Effector memory CD8-positive, alpha-beta T cell (primary cell): ENCODE results near the gene PDLIM5.

Experiments
- ATAC-seq: fragments of 150-1000 bp; cut with Tn5 transposase; replicated peaks from 2 replicates; pipeline ENCODE4 v1.10.0; 2021; ENCODE audit warnings: mild to moderate bottlenecking, moderate library complexity
- DNase-seq, 3 experiments: peaks; one replicate each; pipeline ENCODE4 v3.0.0; 2021
- H3K27ac Mint-ChIP-seq, 2 donors: one replicate each; pipeline ENCODE4 v1.8.0; 2022; ENCODE audit warnings: mild to moderate bottlenecking in 2 of 2, mixed read lengths in 2 of 2, moderate library complexity in 2 of 2
- H3K27me3 Mint-ChIP-seq, 2 donors: one replicate each; pipeline ENCODE4 v1.8.0; 2022; ENCODE audit warnings: mixed read lengths in 2 of 2
- H3K36me3 Mint-ChIP-seq: one replicate; pipeline ENCODE4 v1.8.0; 2022; ENCODE audit warnings: mild to moderate bottlenecking, moderate library complexity, mixed read lengths; ENCODE audit not compliant: insufficient read depth
- H3K4me1 Mint-ChIP-seq, 2 donors: one replicate each; pipeline ENCODE4 v1.8.0; 2022; ENCODE audit warnings: low read depth in 2 of 2, mixed read lengths in 2 of 2
- H3K4me3 Mint-ChIP-seq, 2 donors: one replicate each; pipeline ENCODE4 v1.8.0; 2022; ENCODE audit warnings: mild to moderate bottlenecking in 2 of 2, mixed read lengths in 2 of 2, moderate library complexity in 2 of 2
- H3K9me3 Mint-ChIP-seq, 2 donors: one replicate each; pipeline ENCODE4 v1.8.0; 2022; ENCODE audit warnings: mixed read lengths in 2 of 2

Gene PDLIM5

GRCh38 chr4:94413085-94413840 lies 38.5 kb upstream of the PDLIM5 start:
- Mint-ChIP-seq H3K4me3 (no peak overlapping the region), H3K27me3 (peaks cover 55 to 76% of the 10 kb centered on the region in 2 donors), H3K27ac (no peak overlapping the region), H3K9me3 (no peaks in the 10 kb centered on the region), H3K36me3 (no peaks in the 10 kb centered on the region), H3K4me1 (no peaks in the 10 kb centered on the region)
- DNase-seq, result no peak
- ATAC-seq, result no peak

- H3K4me1 Mint-ChIP-seq, result no peaks in the 10 kb centered on the region
- ATAC-seq (no peak), DNase-seq (no peak)
- H3K9me3 Mint-ChIP-seq, result no peaks in the 10 kb centered on the region
- no peak overlapping the region for H3K4me3 Mint-ChIP-seq
- H3K36me3 Mint-ChIP-seq, result no peaks in the 10 kb centered on the region
- peaks cover 65 to 70% of the 10 kb centered on the region in 2 donors for H3K27me3 Mint-ChIP-seq
- H3K27ac Mint-ChIP-seq, result no peak overlapping the region
These were observed 36.8 kb upstream of the PDLIM5 start for GRCh38 chr4:94414907-94415306.

GRCh38 chr4:94415448-94415847 lies 36.3 kb upstream of the PDLIM5 start:
- Mint-ChIP-seq H3K27me3 (peaks cover 65 to 70% of the 10 kb centered on the region in 2 donors), H3K36me3 (no peaks in the 10 kb centered on the region), H3K4me3 (no peak overlapping the region), H3K27ac (no peak overlapping the region), H3K4me1 (no peaks in the 10 kb centered on the region), H3K9me3 (no peaks in the 10 kb centered on the region)
- DNase-seq, result no peak
- ATAC-seq, result no peak

- Mint-ChIP-seq H3K27me3 (peaks cover 64 to 71% of the 10 kb centered on the region in 2 donors), H3K4me3 (no peak overlapping the region), H3K4me1 (no peaks in the 10 kb centered on the region), H3K9me3 (no peaks in the 10 kb centered on the region), H3K27ac (no peak overlapping the region), H3K36me3 (no peaks in the 10 kb centered on the region)
- DNase-seq (no peak), ATAC-seq (no peak)
These were observed 35.4 kb upstream of the PDLIM5 start for GRCh38 chr4:94416335-94416734.

- Mint-ChIP-seq H3K4me3 (no peak overlapping the region), H3K27ac (no peak overlapping the region), H3K9me3 (no peaks in the 10 kb centered on the region), H3K36me3 (no peaks in the 10 kb centered on the region), H3K27me3 (peaks cover 63 to 77% of the 10 kb centered on the region in 2 donors), H3K4me1 (no peaks in the 10 kb centered on the region)
- no peak for DNase-seq
- ATAC-seq, result no peak
These were observed 34.8 kb upstream of the PDLIM5 start for GRCh38 chr4:94416981-94417380.

GRCh38 chr4:94419549-94419948 lies 32.2 kb upstream of the PDLIM5 start:
- no peak overlapping the region for H3K27ac Mint-ChIP-seq
- peaks cover 60 to 82% of the 10 kb centered on the region in 2 donors for H3K27me3 Mint-ChIP-seq
- DNase-seq (no peak), ATAC-seq (no peak)
- H3K36me3 Mint-ChIP-seq, result no peaks in the 10 kb centered on the region
- no peaks in the 10 kb centered on the region for H3K4me1 Mint-ChIP-seq
- no peak overlapping the region for H3K4me3 Mint-ChIP-seq
- peaks cover 0 to 6% of the 10 kb centered on the region in 2 donors for H3K9me3 Mint-ChIP-seq

GRCh38 chr4:94419956-94420355 lies 31.8 kb upstream of the PDLIM5 start:
- Mint-ChIP-seq H3K4me1 (no peaks in the 10 kb centered on the region), H3K36me3 (no peaks in the 10 kb centered on the region), H3K27me3 (peaks cover 56 to 80% of the 10 kb centered on the region in 2 donors), H3K27ac (no peak overlapping the region), H3K4me3 (no peak overlapping the region), H3K9me3 (peaks cover 0 to 6% of the 10 kb centered on the region in 2 donors)
- no peak for DNase-seq
- ATAC-seq, result no peak

GRCh38 chr4:94420356-94420755 lies 31.4 kb upstream of the PDLIM5 start:
- Mint-ChIP-seq H3K27me3 (peaks cover 52 to 76% of the 10 kb centered on the region in 2 donors), H3K36me3 (no peaks in the 10 kb centered on the region), H3K4me3 (no peak overlapping the region), H3K9me3 (peaks cover 0 to 6% of the 10 kb centered on the region in 2 donors), H3K27ac (no peak overlapping the region), H3K4me1 (no peaks in the 10 kb centered on the region)
- DNase-seq (no peak), ATAC-seq (no peak)

GRCh38 chr4:94426783-94427182 lies 25.0 kb upstream of the PDLIM5 start:
- H3K4me1 Mint-ChIP-seq, result no peaks in the 10 kb centered on the region
- H3K36me3 Mint-ChIP-seq, result no peaks in the 10 kb centered on the region
- H3K27ac Mint-ChIP-seq, result no peak overlapping the region
- no peak overlapping the region for H3K4me3 Mint-ChIP-seq
- DNase-seq, result no peak
- no peak for ATAC-seq
- H3K27me3 Mint-ChIP-seq, result peaks cover 23 to 29% of the 10 kb centered on the region in 2 donors
- peaks cover 0 to 6% of the 10 kb centered on the region in 2 donors for H3K9me3 Mint-ChIP-seq

GRCh38 chr4:94428884-94429283 lies 22.9 kb upstream of the PDLIM5 start:
- Mint-ChIP-seq H3K27me3 (peaks cover 3 to 8% of the 10 kb centered on the region in 2 donors), H3K4me3 (no peak overlapping the region), H3K36me3 (no peaks in the 10 kb centered on the region), H3K9me3 (no peaks in the 10 kb centered on the region), H3K4me1 (no peaks in the 10 kb centered on the region), H3K27ac (no peak overlapping the region)
- DNase-seq, result no peak
- no peak for ATAC-seq

GRCh38 chr4:94430406-94430805 lies 21.3 kb upstream of the PDLIM5 start:
- ATAC-seq (no peak), DNase-seq (no peak)
- Mint-ChIP-seq H3K4me1 (no peaks in the 10 kb centered on the region), H3K27ac (no peak overlapping the region), H3K36me3 (no peaks in the 10 kb centered on the region), H3K4me3 (no peak overlapping the region), H3K27me3 (no peaks in the 10 kb centered on the region), H3K9me3 (no peaks in the 10 kb centered on the region)

- no peaks in the 10 kb centered on the region for H3K4me1 Mint-ChIP-seq
- no peak overlapping the region for H3K4me3 Mint-ChIP-seq
- DNase-seq, result no peak
- H3K9me3 Mint-ChIP-seq, result no peaks in the 10 kb centered on the region
- H3K27me3 Mint-ChIP-seq, result peaks cover 2 to 5% of the 10 kb centered on the region in 2 donors
- no peaks in the 10 kb centered on the region for H3K36me3 Mint-ChIP-seq
- no peak for ATAC-seq
- no peak overlapping the region for H3K27ac Mint-ChIP-seq
These were observed 20.4 kb upstream of the PDLIM5 start for GRCh38 chr4:94431388-94431787.

- no peak for DNase-seq
These were observed 17.2 kb upstream of the PDLIM5 start for GRCh38 chr4:94434505-94434904.

GRCh38 chr4:94435874-94436273 lies 15.9 kb upstream of the PDLIM5 start:
- H3K27me3 Mint-ChIP-seq, result peaks cover 5 to 9% of the 10 kb centered on the region in 2 donors
- H3K27ac Mint-ChIP-seq, result no peak overlapping the region
- H3K4me1 Mint-ChIP-seq, result no peaks in the 10 kb centered on the region
- no peaks in the 10 kb centered on the region for H3K36me3 Mint-ChIP-seq
- no peaks in the 10 kb centered on the region for H3K9me3 Mint-ChIP-seq
- H3K4me3 Mint-ChIP-seq, result no peak overlapping the region
- DNase-seq, result no peak
- ATAC-seq, result no peak

More at GRCh38 chr4:94434505-94434904, 17.2 kb upstream of the PDLIM5 start:
- Mint-ChIP-seq H3K36me3 (no peaks in the 10 kb centered on the region), H3K27ac (no peak overlapping the region), H3K9me3 (no peaks in the 10 kb centered on the region), H3K4me1 (no peaks in the 10 kb centered on the region), H3K27me3 (peaks cover 5 to 9% of the 10 kb centered on the region in 2 donors), H3K4me3 (no peak overlapping the region)
- no peak for ATAC-seq
